HepG2 (cell line): ENCODE measurements around the gene KRTAP5-10. TPM values are rescaled to one million over a fixed set of nuclear protein-coding genes. Genes with fewer than 3 reads are reported as not detected.

ENCODE experiments used
- AKNA ChIP-seq: sonication (generic); formaldehyde crosslinking; IDR thresholded peaks from 2 replicates; pipeline ENCODE4 v1.4.0; 2020; ENCODE audit warnings: missing genetic modification reagents, borderline replicate concordance
- ATF7 ChIP-seq, 2 experiments: fragments of 450-650 bp in 1 of 2; sonication (generic) in 1 of 2; formaldehyde crosslinking in 1 of 2; IDR thresholded peaks; 2 replicates each; pipeline versions ENCODE4 v1.4.0 to v1.6.1; 2016 to 2020; ENCODE audit warnings: antibody characterized with exemption in 1 of 2, mild to moderate bottlenecking in 1 of 2, missing genetic modification reagents in 1 of 2
- FOXA1 ChIP-seq, 2 experiments: fragments of 450-650 bp in 1 of 2; sonication (generic) in 1 of 2; formaldehyde crosslinking in 1 of 2; IDR thresholded peaks; 2 replicates each; pipeline versions ENCODE4 v1.4.0 to v1.6.1; 2016 to 2020; ENCODE audit warnings: missing genetic modification reagents in 1 of 2
- FOXM1 ChIP-seq: sonication (generic); formaldehyde crosslinking; IDR thresholded peaks from 2 replicates; pipeline ENCODE4 v1.5.0; 2020; ENCODE audit warnings: missing genetic modification reagents
- HDAC2 ChIP-seq: sonication (generic); formaldehyde crosslinking; IDR thresholded peaks from 2 replicates; pipeline ENCODE4 v1.4.0; 2020; ENCODE audit warnings: missing genetic modification reagents
- HNRNPL ChIP-seq: fragments of 200-400 bp; formaldehyde crosslinking; IDR thresholded peaks from 2 replicates; pipeline ENCODE4 v1.6.1; 2017; ENCODE audit warnings: mild to moderate bottlenecking, low read depth, low read length
- KDM6A ChIP-seq: IDR thresholded peaks from 2 replicates; pipeline ENCODE4 v1.6.1; 2016; ENCODE audit warnings: low read depth
- MBD4 ChIP-seq: IDR thresholded peaks from 2 replicates; pipeline ENCODE4 v1.6.1; 2012; ENCODE audit warnings: low read length, inconsistent platforms, borderline replicate concordance
- MED1 ChIP-seq: sonication (generic); formaldehyde crosslinking; IDR thresholded peaks from 2 replicates; pipeline ENCODE4 v1.4.0; 2020; ENCODE audit warnings: missing genetic modification reagents
- NFE2L1 ChIP-seq: sonication (generic); formaldehyde crosslinking; IDR thresholded peaks from 2 replicates; pipeline ENCODE4 v1.4.0; 2020; ENCODE audit warnings: missing genetic modification reagents, mild to moderate bottlenecking, borderline replicate concordance
- REL ChIP-seq: sonication (generic); formaldehyde crosslinking; conservative IDR thresholded peaks from 2 replicates; pipeline ENCODE4 v1.8.0; 2022; ENCODE audit warnings: mild to moderate bottlenecking, missing genetic modification reagents, moderate library complexity
- SAFB2 ChIP-seq: sonication (generic); formaldehyde crosslinking; IDR thresholded peaks from 2 replicates; pipeline ENCODE4 v1.5.1; 2020; ENCODE audit warnings: missing genetic modification reagents, low read depth, mild to moderate bottlenecking, borderline replicate concordance
- SRY ChIP-seq: sonication (generic); formaldehyde crosslinking; IDR thresholded peaks from 2 replicates; pipeline ENCODE4 v1.8.0; 2022; ENCODE audit warnings: mild to moderate bottlenecking, missing genetic modification reagents
- STAT5B ChIP-seq: sonication (generic); formaldehyde crosslinking; IDR thresholded peaks from 2 replicates; pipeline ENCODE4 v1.4.0; 2020; ENCODE audit warnings: missing genetic modification reagents
- TERF1 ChIP-seq: sonication (generic); formaldehyde crosslinking; IDR thresholded peaks from 2 replicates; pipeline ENCODE4 v1.8.0; 2022; ENCODE audit warnings: mild to moderate bottlenecking, missing genetic modification reagents, moderate library complexity
- ZBTB42 ChIP-seq: sonication (generic); formaldehyde crosslinking; IDR thresholded peaks from 2 replicates; pipeline ENCODE4 v1.5.0; 2020; ENCODE audit warnings: mild to moderate bottlenecking, missing genetic modification reagents
- ZNF101 ChIP-seq: sonication (generic); formaldehyde crosslinking; IDR thresholded peaks from 2 replicates; pipeline ENCODE4 v1.4.0; 2020; ENCODE audit warnings: mild to moderate bottlenecking, low read depth, missing genetic modification reagents, borderline replicate concordance
- ZNF292 ChIP-seq: sonication (generic); formaldehyde crosslinking; IDR thresholded peaks from 2 replicates; pipeline ENCODE4 v1.8.1; 2022; ENCODE audit warnings: mild to moderate bottlenecking, low read depth, missing genetic modification reagents, borderline replicate concordance
- ZNF546 ChIP-seq: sonication (generic); formaldehyde crosslinking; conservative IDR thresholded peaks from 2 replicates; pipeline ENCODE4 v1.8.1; 2023; ENCODE audit warnings: mild to moderate bottlenecking, missing genetic modification reagents
- ZNF687 ChIP-seq: sonication (generic); formaldehyde crosslinking; IDR thresholded peaks from 2 replicates; pipeline ENCODE4 v1.5.1; 2020; ENCODE audit warnings: mild to moderate bottlenecking, missing genetic modification reagents, moderate library complexity
- polyA plus RNA-seq, 8 experiments: library from polyadenylated mRNA; depleted of rRNA in 3 of 8; stranded (reverse) in 7 of 8; unstranded in 1 of 8; fragments of >200 nt; fragmentation: Illumina TruSeq in 4 of 8; extraction: Trizol in 4 of 8; gene quantifications; 2 replicates each; pipeline versions ENCODE4 v1.2.1 to v1.2.3, GENCODE V29; 2011 to 2016; ENCODE audit warnings: low read depth in 4 of 8, missing spikeins in 1 of 8, mixed read lengths in 1 of 8; ENCODE audit not compliant: insufficient read depth in 1 of 8
- total RNA-seq, 5 experiments: library from RNA; depleted of rRNA; stranded (reverse); fragments of >200 nt; fragmentation: Illumina TruSeq; extraction: Trizol; gene quantifications; 2 replicates each; pipeline ENCODE4 v1.2.3, GENCODE V29; 2016; ENCODE audit warnings: low read depth in 1 of 5

KRTAP5-10 gene
- total and polyA plus RNA-seq, 2 of the 13 experiments (the other 11 are each of a cell fraction or from before 2014, with no cell fraction given): not detected

GRCh38 chr11:71527576-71528210 is 37.7 kb upstream of the KRTAP5-10 start (continued):
- no peak for TF ChIP-seq SRY (CRISPR knock-in tag)
- no peak for TF ChIP-seq SAFB2 (CRISPR knock-in tag)
- no peak for TF ChIP-seq KDM6A (CRISPR knock-in tag)
- TF ChIP-seq ATF7 (IDR thresholded peaks at IDR 0.05): no peak
- no peak for TF ChIP-seq ATF7 (CRISPR knock-in tag; IDR thresholded peaks at IDR 0.05)
- no peak for TF ChIP-seq ZNF101 (CRISPR knock-in tag)
- no peak for TF ChIP-seq MBD4
- no peak for TF ChIP-seq FOXA1 (IDR thresholded peaks at IDR 0.05)
- no peak for TF ChIP-seq FOXA1 (CRISPR knock-in tag; IDR thresholded peaks at IDR 0.05)
- no peak for TF ChIP-seq ZBTB42 (CRISPR knock-in tag)
- TF ChIP-seq REL (CRISPR knock-in tag): no peak
- TF ChIP-seq ZNF546 (CRISPR knock-in tag): no peak
- TF ChIP-seq AKNA: no peak
- TF ChIP-seq NFE2L1 (CRISPR knock-in tag): no peak
- TF ChIP-seq HDAC2 (CRISPR knock-in tag): 0 out of 2 replicates have a peak, but pooled peaks have one; percentile 10
- TF ChIP-seq ZNF292 (CRISPR knock-in tag): peak; percentile 64; the same call in 1 of the 2 replicates
- 0 out of 2 replicates have a peak, but pooled peaks have one; percentile 30 for TF ChIP-seq MED1
- no peak for TF ChIP-seq TERF1 (CRISPR knock-in tag)
- TF ChIP-seq HNRNPL: 0 out of 2 replicates have a peak, but pooled peaks have one; percentile 50
- no peak for TF ChIP-seq STAT5B (CRISPR knock-in tag)
- TF ChIP-seq FOXM1 (CRISPR knock-in tag): no peak
- peak; percentile 79 for TF ChIP-seq ZNF687 (CRISPR knock-in tag)
